ENCODE data around the gene NCBP1. TPM values are rescaled to one million over a fixed set of nuclear protein-coding genes. Genes with fewer than 3 reads are reported as not detected.

The NCBP1 gene
- total and polyA plus RNA-seq, 9 of the 15 experiments (the other 6 are each of a cell fraction or from before 2014, with no cell fraction given), result 29.4 to 69.7 (median 57.5) TPM

- H2AFZ ChIP-seq (ENCODE audit: low read depth, low read length), result no peak overlapping the region
- TF ChIP-seq GATAD2A (IDR thresholded peaks at IDR 0.05) (no peak), SIN3B (IDR thresholded peaks at IDR 0.05; ENCODE audit: low read depth) (no peak), EWSR1 (IDR thresholded peaks at IDR 0.05; ENCODE audit: borderline replicate concordance, low read depth, partially characterized antibody) (no peak), CHCHD3 (CRISPR knock-in tag; IDR thresholded peaks at IDR 0.05) (no peak), ZNF347 (CRISPR knock-in tag; IDR thresholded peaks at IDR 0.05; ENCODE audit: low read depth) (no peak), CTBP1 (IDR thresholded peaks at IDR 0.05; ENCODE audit: borderline replicate concordance) (no peak), ATF6 (CRISPR knock-in tag; IDR thresholded peaks at IDR 0.05) (no peak), ZNF76 (CRISPR knock-in tag; IDR thresholded peaks at IDR 0.05; ENCODE audit: borderline replicate concordance) (no peak), L3MBTL2 (IDR thresholded peaks at IDR 0.05) (no peak), HDAC3 (IDR thresholded peaks at IDR 0.05; ENCODE audit: borderline replicate concordance, partially characterized antibody) (no peak), PBX2 (CRISPR knock-in tag; IDR thresholded peaks at IDR 0.05; ENCODE audit: low read depth) (no peak), PBX2 (tag; conservative IDR thresholded peaks at IDR 0.05; ENCODE audit: low read depth) (no peak), RFX5 (IDR thresholded peaks at IDR 0.05; ENCODE audit: low read depth, low read length) (no peak)
- TF ChIP-seq, protein P1, sequence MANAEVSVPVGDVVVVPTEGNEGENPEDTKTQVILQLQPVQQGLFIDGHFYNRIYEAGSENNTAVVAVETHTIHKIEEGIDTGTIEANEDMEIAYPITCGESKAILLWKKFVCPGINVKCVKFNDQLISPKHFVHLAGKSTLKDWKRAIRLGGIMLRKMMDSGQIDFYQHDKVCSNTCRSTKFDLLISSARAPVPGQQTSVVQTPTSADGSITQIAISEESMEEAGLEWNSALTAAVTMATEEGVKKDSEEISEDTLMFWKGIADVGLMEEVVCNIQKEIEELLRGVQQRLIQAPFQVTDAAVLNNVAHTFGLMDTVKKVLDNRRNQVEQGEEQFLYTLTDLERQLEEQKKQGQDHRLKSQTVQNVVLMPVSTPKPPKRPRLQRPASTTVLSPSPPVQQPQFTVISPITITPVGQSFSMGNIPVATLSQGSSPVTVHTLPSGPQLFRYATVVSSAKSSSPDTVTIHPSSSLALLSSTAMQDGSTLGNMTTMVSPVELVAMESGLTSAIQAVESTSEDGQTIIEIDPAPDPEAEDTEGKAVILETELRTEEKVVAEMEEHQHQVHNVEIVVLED (CRISPR knock-in tag; IDR thresholded peaks at IDR 0.05), result no peak
- TF ChIP-seq, protein P2, sequence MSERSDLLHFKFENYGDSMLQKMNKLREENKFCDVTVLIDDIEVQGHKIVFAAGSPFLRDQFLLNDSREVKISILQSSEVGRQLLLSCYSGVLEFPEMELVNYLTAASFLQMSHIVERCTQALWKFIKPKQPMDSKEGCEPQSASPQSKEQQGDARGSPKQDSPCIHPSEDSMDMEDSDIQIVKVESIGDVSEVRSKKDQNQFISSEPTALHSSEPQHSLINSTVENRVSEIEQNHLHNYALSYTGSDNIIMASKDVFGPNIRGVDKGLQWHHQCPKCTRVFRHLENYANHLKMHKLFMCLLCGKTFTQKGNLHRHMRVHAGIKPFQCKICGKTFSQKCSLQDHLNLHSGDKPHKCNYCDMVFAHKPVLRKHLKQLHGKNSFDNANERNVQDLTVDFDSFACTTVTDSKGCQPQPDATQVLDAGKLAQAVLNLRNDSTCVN (CRISPR knock-in tag; IDR thresholded peaks at IDR 0.05), result no peak
Measured at GRCh38 chr9:97698865-97699264, 65.2 kb downstream of the NCBP1 start.

More at GRCh38 chr9:97698865-97699264, 65.2 kb downstream of the NCBP1 start:
- ChIA-PET POLR2A (interaction anchor here (0.6 to 1.0 kb wide), 2 partner anchors 28 to 300 kb away, joined by 4 to 5 read pairs; no protein-coding TSS in a partner anchor), CTCF (ENCODE audit: low intra/inter-chr PET ratio) (no interaction called here)
- no peaks in the 10 kb centered on the region for H3K27me3 ChIP-seq (ENCODE audit: control insufficient read depth in 2 of 2, insufficient read depth in 2 of 2, low read length in 2 of 2)
- no TSS peak for BruUV-seq (replicated peaks)
- H4K20me1 ChIP-seq (replicated peaks; ENCODE audit: control insufficient read depth, insufficient read depth, low read length), result no peaks in the 10 kb centered on the region
- intact Hi-C loops (cut with micrococcal nuclease), result loop anchor here (10.0 kb wide), 1 partner anchor 356 kb away; the partner anchor contains the start of gene NANS
- H3K4me3 ChIP-seq, result no peak overlapping the region
- H3K27ac ChIP-seq (ENCODE audit: extremely low read depth, low read depth, low read length), result no peak overlapping the region
- H3K4me1 ChIP-seq (replicated peaks in 1 of 2; ENCODE audit: control insufficient read depth in 2 of 2, insufficient read depth in 2 of 2, low read length in 2 of 2), result peaks cover 16 to 25% of the 10 kb centered on the region in 2 experiments
- no peak overlapping the region for H3K9ac ChIP-seq (ENCODE audit: insufficient read depth in 1 of 2, low read depth in 2 of 2, low read length in 2 of 2)
- DNase-seq (ENCODE audit: extremely low read depth in 1 of 4, low spot score in 3 of 4) (no peak), ATAC-seq (no peak), FAIRE-seq (no peak)
- peaks cover 32% of the 10 kb centered on the region for H3K79me2 ChIP-seq (ENCODE audit: control insufficient read depth, insufficient read depth, low read length)
- H3K9me1 ChIP-seq (ENCODE audit: control insufficient read depth, insufficient read depth, low read length), result no peaks in the 10 kb centered on the region
- H3K9me3 ChIP-seq (replicated peaks; ENCODE audit: control insufficient read depth, insufficient read depth, low read depth, low read length), result no peaks in the 10 kb centered on the region
- no peak overlapping the region for H3K4me2 ChIP-seq (ENCODE audit: insufficient read depth, low read length)
- in situ Hi-C loops (cut with MboI), result no loop called here
- 76% methylated on average over 12 of the region's 14 CpGs for WGBS (ENCODE audit: insufficient coverage, low coverage, missing lambda C conversion rate)
- H3K36me3 ChIP-seq (ENCODE audit: control insufficient read depth, insufficient read depth, low read length), result peaks cover 3% of the 10 kb centered on the region; the same call in 1 of the 3 replicates
